Measurements from ENCODE around the gene ADGRD1. TPM values are rescaled to one million over a fixed set of nuclear protein-coding genes. Genes with fewer than 3 reads are reported as not detected.

The ADGRD1 gene
- polyA plus RNA-seq, 1 of the 3 experiments (the other 2 are of a cell fraction) = not detected

DNA sequence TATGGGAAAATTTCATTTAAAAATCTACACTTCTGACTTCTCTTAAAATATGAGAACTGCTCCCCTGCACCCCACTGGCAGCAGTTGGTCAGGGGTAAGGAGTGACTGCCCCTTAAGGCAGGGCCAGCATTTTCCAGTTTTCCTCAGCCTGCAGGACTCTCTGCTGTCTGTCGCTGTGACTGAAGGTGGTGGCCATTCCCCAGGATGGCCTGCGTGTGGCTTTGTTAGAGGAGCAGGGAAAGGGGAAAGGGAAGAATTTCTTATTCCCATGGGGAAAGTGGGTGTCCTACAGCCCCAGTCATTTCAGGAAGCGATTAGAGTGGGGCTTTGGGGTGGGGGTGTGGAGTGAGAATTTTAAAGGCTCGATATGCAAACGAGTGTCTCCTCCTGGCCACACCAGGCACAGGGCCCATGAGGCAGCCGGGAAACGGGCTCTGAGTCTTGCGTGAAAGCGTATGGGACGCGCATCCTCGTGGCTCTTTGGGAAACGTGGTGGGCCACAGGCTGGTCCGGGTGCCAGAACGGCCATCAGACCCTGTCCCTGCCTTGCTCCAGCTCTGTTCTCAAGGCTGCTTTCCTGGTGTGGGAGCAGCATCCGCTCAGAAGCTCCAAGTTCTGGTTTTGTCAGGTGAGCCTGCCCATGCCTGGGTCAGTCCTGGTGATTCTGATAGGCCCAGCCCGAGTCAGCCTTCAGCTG, 23.5 kb downstream of the ADGRD1 start:
- Histone ChIP-seq H3K27me3 (ENCODE audit: insufficient read depth) (no peaks in the 10 kb centered on the region), H3K4me1 (ENCODE audit: control insufficient read depth in 1 of 2, insufficient read depth in 2 of 2, low read depth in 1 of 2, low read length in 1 of 2) (peaks cover 0 to 4% of the 10 kb centered on the region in 2 experiments; a peak in 1 of 4 replicates), H3K4me2 (no peak overlapping the region), H3K9me2 (no peaks in the 10 kb centered on the region), H3F3A (replicated peaks; ENCODE audit: insufficient read depth) (no peaks in the 10 kb centered on the region), H3K9me3 (no peaks in the 10 kb centered on the region), H3K4me3 (ENCODE audit: low read depth in 2 of 2, low read length in 1 of 2) (no peak overlapping the region), H3K27ac (ENCODE audit: low read depth in 2 of 2, low read length in 1 of 2) (no peak overlapping the region), H3K79me2 (ENCODE audit: insufficient read depth) (no peaks in the 10 kb centered on the region), H3K9ac (no peak overlapping the region), H4K20me1 (ENCODE audit: insufficient read depth) (no peaks in the 10 kb centered on the region), H3K36me3 (replicated peaks in 1 of 2; ENCODE audit: control insufficient read depth in 1 of 2, insufficient read depth in 2 of 2, low read length in 1 of 2) (no peaks in the 10 kb centered on the region), H2AFZ (ENCODE audit: low read depth) (no peak overlapping the region)
- DNase-seq = no peak
- 54% methylated on average over 13 of the region's 17 CpGs for WGBS (ENCODE audit: low lambda C conversion rate)
- CTCF ChIA-PET = no interaction called here
- POLR2A ChIA-PET = no interaction called here
- no peak for TF ChIP-seq TEAD4 (IDR thresholded peaks at IDR 0.05; ENCODE audit: borderline replicate concordance, insufficient read depth)
- TF ChIP-seq SIN3A (IDR thresholded peaks at IDR 0.05; ENCODE audit: borderline replicate concordance, low read depth, low read length) = no peak
- no peak for TF ChIP-seq RCOR1 (IDR thresholded peaks at IDR 0.05; ENCODE audit: low read length)
- no peak for TF ChIP-seq SMC3 (IDR thresholded peaks at IDR 0.05; ENCODE audit: low read depth, low read length)
- TF ChIP-seq, protein P1, sequence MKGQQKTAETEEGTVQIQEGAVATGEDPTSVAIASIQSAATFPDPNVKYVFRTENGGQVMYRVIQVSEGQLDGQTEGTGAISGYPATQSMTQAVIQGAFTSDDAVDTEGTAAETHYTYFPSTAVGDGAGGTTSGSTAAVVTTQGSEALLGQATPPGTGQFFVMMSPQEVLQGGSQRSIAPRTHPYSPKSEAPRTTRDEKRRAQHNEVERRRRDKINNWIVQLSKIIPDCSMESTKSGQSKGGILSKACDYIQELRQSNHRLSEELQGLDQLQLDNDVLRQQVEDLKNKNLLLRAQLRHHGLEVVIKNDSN (IDR thresholded peaks at IDR 0.05; ENCODE audit: borderline replicate concordance, low read depth) = no peak
- no peak for TF ChIP-seq RAD21 (IDR thresholded peaks at IDR 0.05; ENCODE audit: low read length)
- TF ChIP-seq GABPA (IDR thresholded peaks at IDR 0.05; ENCODE audit: low read depth) = no peak
- TF ChIP-seq JUND (IDR thresholded peaks at IDR 0.05) = no peak
- no peak for TF ChIP-seq NFIC (IDR thresholded peaks at IDR 0.05; ENCODE audit: borderline replicate concordance)
- TF ChIP-seq, protein P2, sequence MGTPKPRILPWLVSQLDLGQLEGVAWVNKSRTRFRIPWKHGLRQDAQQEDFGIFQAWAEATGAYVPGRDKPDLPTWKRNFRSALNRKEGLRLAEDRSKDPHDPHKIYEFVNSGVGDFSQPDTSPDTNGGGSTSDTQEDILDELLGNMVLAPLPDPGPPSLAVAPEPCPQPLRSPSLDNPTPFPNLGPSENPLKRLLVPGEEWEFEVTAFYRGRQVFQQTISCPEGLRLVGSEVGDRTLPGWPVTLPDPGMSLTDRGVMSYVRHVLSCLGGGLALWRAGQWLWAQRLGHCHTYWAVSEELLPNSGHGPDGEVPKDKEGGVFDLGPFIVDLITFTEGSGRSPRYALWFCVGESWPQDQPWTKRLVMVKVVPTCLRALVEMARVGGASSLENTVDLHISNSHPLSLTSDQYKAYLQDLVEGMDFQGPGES (IDR thresholded peaks at IDR 0.05; ENCODE audit: low read depth, low read length) = no peak
- no peak for TF ChIP-seq TAF1 (IDR thresholded peaks at IDR 0.05; ENCODE audit: borderline replicate concordance, low read depth, low read length)
- TF ChIP-seq, protein P3, sequence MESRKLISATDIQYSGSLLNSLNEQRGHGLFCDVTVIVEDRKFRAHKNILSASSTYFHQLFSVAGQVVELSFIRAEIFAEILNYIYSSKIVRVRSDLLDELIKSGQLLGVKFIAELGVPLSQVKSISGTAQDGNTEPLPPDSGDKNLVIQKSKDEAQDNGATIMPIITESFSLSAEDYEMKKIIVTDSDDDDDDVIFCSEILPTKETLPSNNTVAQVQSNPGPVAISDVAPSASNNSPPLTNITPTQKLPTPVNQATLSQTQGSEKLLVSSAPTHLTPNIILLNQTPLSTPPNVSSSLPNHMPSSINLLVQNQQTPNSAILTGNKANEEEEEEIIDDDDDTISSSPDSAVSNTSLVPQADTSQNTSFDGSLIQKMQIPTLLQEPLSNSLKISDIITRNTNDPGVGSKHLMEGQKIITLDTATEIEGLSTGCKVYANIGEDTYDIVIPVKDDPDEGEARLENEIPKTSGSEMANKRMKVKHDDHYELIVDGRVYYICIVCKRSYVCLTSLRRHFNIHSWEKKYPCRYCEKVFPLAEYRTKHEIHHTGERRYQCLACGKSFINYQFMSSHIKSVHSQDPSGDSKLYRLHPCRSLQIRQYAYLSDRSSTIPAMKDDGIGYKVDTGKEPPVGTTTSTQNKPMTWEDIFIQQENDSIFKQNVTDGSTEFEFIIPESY (IDR thresholded peaks at IDR 0.05; ENCODE audit: borderline replicate concordance, low read depth) = no peak

DNA sequence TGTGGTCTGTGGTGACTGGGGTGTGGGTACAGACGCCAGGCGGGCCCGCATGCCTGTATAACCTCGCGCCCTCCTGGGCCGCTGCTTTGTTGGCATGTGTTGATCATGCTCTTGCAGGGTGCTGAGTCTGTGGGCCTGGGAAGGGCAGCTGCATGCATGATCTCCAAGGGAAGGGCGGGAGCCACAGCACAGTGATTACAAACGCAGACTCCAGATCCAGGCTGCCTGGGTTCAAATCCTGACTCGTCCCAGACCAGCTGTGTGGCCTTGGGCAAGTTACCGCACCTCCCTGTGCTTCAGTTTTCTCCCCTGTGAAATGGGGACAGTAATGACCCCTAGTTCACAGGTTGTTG, 24.0 kb downstream of the ADGRD1 start:
- Histone ChIP-seq H3K36me3 (replicated peaks in 1 of 2; ENCODE audit: control insufficient read depth in 1 of 2, insufficient read depth in 2 of 2, low read length in 1 of 2) (no peaks in the 10 kb centered on the region), H3K9me2 (no peaks in the 10 kb centered on the region), H2AFZ (ENCODE audit: low read depth) (no peak overlapping the region), H3K79me2 (ENCODE audit: insufficient read depth) (no peaks in the 10 kb centered on the region), H3K27ac (ENCODE audit: low read depth in 2 of 2, low read length in 1 of 2) (no peak overlapping the region), H3F3A (replicated peaks; ENCODE audit: insufficient read depth) (no peaks in the 10 kb centered on the region), H3K27me3 (ENCODE audit: insufficient read depth) (no peaks in the 10 kb centered on the region), H3K4me1 (ENCODE audit: control insufficient read depth in 1 of 2, insufficient read depth in 2 of 2, low read depth in 1 of 2, low read length in 1 of 2) (peaks cover 0 to 4% of the 10 kb centered on the region in 2 experiments; a peak in 1 of 4 replicates), H3K9ac (no peak overlapping the region), H3K9me3 (no peaks in the 10 kb centered on the region), H4K20me1 (ENCODE audit: insufficient read depth) (no peaks in the 10 kb centered on the region), H3K4me3 (ENCODE audit: low read depth in 2 of 2, low read length in 1 of 2) (no peak overlapping the region), H3K4me2 (no peak overlapping the region)
- WGBS (ENCODE audit: low lambda C conversion rate) = 25% methylated on average over 4 of the region's 10 CpGs
- ChIA-PET CTCF (no interaction called here), POLR2A (no interaction called here)
- DNase-seq = no peak
- TF ChIP-seq GABPA (IDR thresholded peaks at IDR 0.05; ENCODE audit: low read depth) = no peak
- TF ChIP-seq GATA2 (CRISPR knock-in tag; IDR thresholded peaks at IDR 0.05) = no peak
- TF ChIP-seq FOXJ3 (CRISPR knock-in tag; IDR thresholded peaks at IDR 0.05) = no peak
- no peak for TF ChIP-seq TCF12 (IDR thresholded peaks at IDR 0.05)
- TF ChIP-seq FOXM1 (IDR thresholded peaks at IDR 0.05; ENCODE audit: low read depth) = no peak
- TF ChIP-seq TAF1 (IDR thresholded peaks at IDR 0.05; ENCODE audit: borderline replicate concordance, low read depth, low read length) = no peak
- TF ChIP-seq YY1 (IDR thresholded peaks at IDR 0.05; ENCODE audit: low read depth) = no peak
- TF ChIP-seq FOSL2 (IDR thresholded peaks at IDR 0.05; ENCODE audit: borderline replicate concordance, low read depth) = no peak

Data from SK-N-SH (cell line).